ENCODE measurements around the gene TUBB6.
A peak's percentile ranks its signal among the peaks of the same experiment; 100 is the strongest.

The TUBB6 gene

GRCh38 chr18:12307701-12308385 is at the start of gene TUBB6:
Gene TUBB6, plus strand, starts transcription at chr18:12308241. Its CDS starts 52 bp downstream, at chr18:12308293.
- no peak for DNase-seq

- DNase-seq = no peak
These were observed 49.0 kb upstream of the TUBB6 start for GRCh38 chr18:12258719-12259705.

- DNase-seq = no peak
These were observed 45.3 kb upstream of the TUBB6 start for GRCh38 chr18:12262748-12263147.

- DNase-seq = no peak
These were observed 43.2 kb upstream of the TUBB6 start for GRCh38 chr18:12264864-12265263.

- peak; percentile 48 for DNase-seq
These were observed 36.4 kb upstream of the TUBB6 start for GRCh38 chr18:12271376-12272235.

- no peak for DNase-seq
These were observed 33.2 kb upstream of the TUBB6 start for GRCh38 chr18:12274793-12275192.

GRCh38 chr18:12276736-12277554 is 31.1 kb upstream of the TUBB6 start:
- no peak for DNase-seq

GRCh38 chr18:12278215-12278671 is 29.8 kb upstream of the TUBB6 start:
- DNase-seq = no peak

- no peak for DNase-seq
These were observed 29.0 kb upstream of the TUBB6 start for GRCh38 chr18:12278741-12279682.

- DNase-seq = no peak
These were observed 28.1 kb upstream of the TUBB6 start for GRCh38 chr18:12279781-12280531.

- no peak for DNase-seq
These were observed 26.2 kb upstream of the TUBB6 start for GRCh38 chr18:12281861-12282260.

GRCh38 chr18:12282442-12283039 is 25.5 kb upstream of the TUBB6 start:
- no peak for DNase-seq

- no peak for DNase-seq
These were observed 24.8 kb upstream of the TUBB6 start for GRCh38 chr18:12283256-12283655.

- DNase-seq = no peak
These were observed 24.4 kb upstream of the TUBB6 start for GRCh38 chr18:12283666-12284065.

GRCh38 chr18:12287131-12287681 is 20.8 kb upstream of the TUBB6 start:
- no peak for DNase-seq

GRCh38 chr18:12287684-12288402 is 20.2 kb upstream of the TUBB6 start:
- no peak for DNase-seq

GRCh38 chr18:12288403-12288755 is 19.7 kb upstream of the TUBB6 start:
- no peak for DNase-seq

- DNase-seq = no peak
These were observed 18.0 kb upstream of the TUBB6 start for GRCh38 chr18:12290086-12290485.

- DNase-seq = no peak
These were observed 16.9 kb upstream of the TUBB6 start for GRCh38 chr18:12291161-12291560.
